Activated CD4-positive, alpha-beta memory T cell treated with anti-CD3 and anti-CD28 coated beads for 36 hours (primary cell): ENCODE measurements around the gene TTYH1. TPM values are rescaled to one million over a fixed set of nuclear protein-coding genes. Genes with fewer than 3 reads are reported as not detected.

Experiments
- CTCF ChIA-PET: fragments of 350-600 bp; sonication (Branson Sonifier 250); formaldehyde crosslinking; loops from one replicate; lab custom pipeline; 2021; ENCODE audit warnings: antibody characterized with exemption, inconsistent platforms; lab: Charles Lee
- POLR2A ChIA-PET: fragments of 350-600 bp; sonication (Branson Sonifier 250); formaldehyde crosslinking; loops from one replicate; lab custom pipeline; 2021; ENCODE audit warnings: antibody characterized with exemption; lab: Charles Lee
- DNase-seq: peaks from one replicate; pipeline ENCODE4 v3.0.0-alpha.2; 2020
- H3K27ac Mint-ChIP-seq: one replicate; pipeline ENCODE4 v1.8.0; 2021; ENCODE audit warnings: mixed read lengths
- H3K27me3 Mint-ChIP-seq: one replicate; pipeline ENCODE4 v1.8.0; 2021; ENCODE audit warnings: mixed read lengths
- H3K36me3 Mint-ChIP-seq: one replicate; pipeline ENCODE4 v1.8.0; 2021; ENCODE audit warnings: mixed read lengths
- H3K4me1 Mint-ChIP-seq: one replicate; pipeline ENCODE4 v1.8.0; 2021; ENCODE audit warnings: low read depth, mixed read lengths
- H3K4me3 Mint-ChIP-seq: one replicate; pipeline ENCODE4 v1.8.0; 2021; ENCODE audit warnings: mild to moderate bottlenecking, mixed read lengths
- H3K9me3 Mint-ChIP-seq: one replicate; pipeline ENCODE4 v1.8.0; 2021; ENCODE audit warnings: mixed read lengths
- intact Hi-C: fragments of 100-400 bp; cut with micrococcal nuclease; formaldehyde crosslinking; loops from one replicate; pipeline ENCODE4 v1.15.1; 2023
- total RNA-seq, 2 experiments: library from RNA; stranded (reverse); gene quantifications; one replicate each; pipeline ENCODE4 v1.2.3, GENCODE V29; 2021

The TTYH1 gene
- total RNA-seq, 2 experiments from 2014 or later = not detected

- H3K27me3 Mint-ChIP-seq = peaks cover 30% of the 10 kb centered on the region
Observed at GRCh38 chr19:54426291-54426931, 11.1 kb downstream of the TTYH1 start.

GRCh38 chr19:54427586-54427985 lies 12.3 kb downstream of the TTYH1 start:
- Mint-ChIP-seq H3K36me3 (no peaks in the 10 kb centered on the region), H3K9me3 (no peaks in the 10 kb centered on the region), H3K4me3 (no peak overlapping the region), H3K27me3 (peaks cover 30% of the 10 kb centered on the region), H3K27ac (no peak overlapping the region), H3K4me1 (peaks cover 2% of the 10 kb centered on the region)
- intact Hi-C loops = no loop called here
- ChIA-PET POLR2A (interaction anchor here (0.9 to 1.5 kb wide), 2 partner anchors 13 to 21 kb away, joined by 4 read pairs; partner anchors contain the start of gene LENG8), CTCF (no interaction called here)
- DNase-seq = no peak

More at GRCh38 chr19:54426291-54426931, 11.1 kb downstream of the TTYH1 start:
- H3K9me3 Mint-ChIP-seq = no peaks in the 10 kb centered on the region
- H3K36me3 Mint-ChIP-seq = no peaks in the 10 kb centered on the region
- no peak overlapping the region for H3K4me3 Mint-ChIP-seq
- POLR2A ChIA-PET = no interaction called here
- intact Hi-C loops = no loop called here
- no peak for DNase-seq
- no peak overlapping the region for H3K27ac Mint-ChIP-seq
- CTCF ChIA-PET = interaction anchor here (1.0 kb wide), 1 partner anchor 113 kb away, joined by 3 read pairs; the partner anchor contains the start of gene LILRA5
- H3K4me1 Mint-ChIP-seq = peaks cover 2% of the 10 kb centered on the region

- POLR2A ChIA-PET = interaction anchor here (0.9 to 1.5 kb wide), 2 partner anchors 12 to 20 kb away, joined by 4 read pairs; partner anchors contain the start of gene LENG8
- Mint-ChIP-seq H3K9me3 (no peaks in the 10 kb centered on the region), H3K4me3 (no peak overlapping the region), H3K36me3 (no peaks in the 10 kb centered on the region), H3K27ac (no peak overlapping the region), H3K27me3 (peaks cover 27% of the 10 kb centered on the region), H3K4me1 (peaks cover 2% of the 10 kb centered on the region)
- CTCF ChIA-PET = interaction anchor here (0.6 kb wide), 1 partner anchor 15 kb away, joined by 3 read pairs; no protein-coding TSS in a partner anchor
- no peak for DNase-seq
- intact Hi-C loops = no loop called here
Observed at GRCh38 chr19:54428323-54429175, 13.3 kb downstream of the TTYH1 start.

DNA sequence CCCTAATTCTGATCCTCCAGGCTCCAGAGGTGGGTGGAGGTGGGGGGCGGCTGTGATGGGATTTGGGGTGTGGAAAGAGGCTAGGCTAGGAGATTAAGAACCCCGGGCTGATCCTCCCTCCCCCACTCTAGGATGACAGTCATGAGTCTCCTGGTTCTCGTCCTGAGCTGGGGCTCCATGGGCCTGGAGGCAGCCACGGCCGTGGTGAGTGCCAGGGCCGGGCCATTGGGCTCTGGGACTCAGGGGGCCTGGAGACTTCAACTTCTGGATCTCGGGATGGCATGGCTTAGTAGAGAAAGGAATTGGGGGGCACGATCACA lies 13.9 kb downstream of the TTYH1 start:
- Mint-ChIP-seq H3K36me3 (no peaks in the 10 kb centered on the region), H3K4me3 (no peak overlapping the region), H3K4me1 (peaks cover 4% of the 10 kb centered on the region), H3K9me3 (no peaks in the 10 kb centered on the region), H3K27me3 (peaks cover 25% of the 10 kb centered on the region), H3K27ac (no peak overlapping the region)
- ChIA-PET CTCF (no interaction called here), POLR2A (no interaction called here)
- intact Hi-C loops = no loop called here
- DNase-seq = no peak

DNA sequence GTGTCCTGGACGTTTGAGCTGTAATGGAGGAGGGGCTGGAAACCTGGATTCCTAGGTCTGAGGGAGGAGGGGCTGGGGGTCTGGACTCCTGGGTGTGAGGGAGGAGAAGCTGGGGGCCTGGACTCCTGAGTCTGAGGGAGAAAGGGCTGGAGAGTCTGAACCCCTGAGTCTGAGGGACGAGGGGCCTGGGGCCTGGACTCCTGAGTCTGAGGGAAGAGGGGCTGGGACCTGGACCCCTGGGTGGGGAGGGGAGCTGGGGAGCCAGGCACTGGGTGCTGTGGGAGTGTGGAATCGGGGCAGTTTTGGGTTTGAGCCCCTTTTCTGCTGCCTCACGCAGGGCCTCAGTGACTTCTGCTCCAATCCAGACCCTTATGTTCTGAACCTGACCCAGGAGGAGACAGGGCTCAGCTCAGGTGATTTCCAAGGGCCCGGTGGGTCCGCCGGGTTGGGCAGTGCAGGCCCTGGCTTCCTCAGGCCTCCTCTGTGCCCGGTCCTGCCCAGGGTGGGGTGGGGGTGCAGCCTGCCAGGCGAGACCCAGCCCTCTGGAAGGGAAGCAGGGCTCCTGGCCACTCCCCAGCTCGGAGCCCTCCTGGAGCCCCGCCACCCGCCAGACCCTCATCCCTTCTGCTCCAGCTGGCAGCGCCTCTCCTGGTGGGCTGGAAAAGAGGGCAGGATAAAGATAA lies 14.4 kb downstream of the TTYH1 start:
- intact Hi-C loops = no loop called here
- ChIA-PET POLR2A (no interaction called here), CTCF (no interaction called here)
- Mint-ChIP-seq H3K27ac (no peak overlapping the region), H3K4me1 (peaks cover 8% of the 10 kb centered on the region), H3K9me3 (no peaks in the 10 kb centered on the region), H3K4me3 (no peak overlapping the region), H3K36me3 (no peaks in the 10 kb centered on the region), H3K27me3 (peaks cover 20% of the 10 kb centered on the region)
- no peak for DNase-seq

DNA sequence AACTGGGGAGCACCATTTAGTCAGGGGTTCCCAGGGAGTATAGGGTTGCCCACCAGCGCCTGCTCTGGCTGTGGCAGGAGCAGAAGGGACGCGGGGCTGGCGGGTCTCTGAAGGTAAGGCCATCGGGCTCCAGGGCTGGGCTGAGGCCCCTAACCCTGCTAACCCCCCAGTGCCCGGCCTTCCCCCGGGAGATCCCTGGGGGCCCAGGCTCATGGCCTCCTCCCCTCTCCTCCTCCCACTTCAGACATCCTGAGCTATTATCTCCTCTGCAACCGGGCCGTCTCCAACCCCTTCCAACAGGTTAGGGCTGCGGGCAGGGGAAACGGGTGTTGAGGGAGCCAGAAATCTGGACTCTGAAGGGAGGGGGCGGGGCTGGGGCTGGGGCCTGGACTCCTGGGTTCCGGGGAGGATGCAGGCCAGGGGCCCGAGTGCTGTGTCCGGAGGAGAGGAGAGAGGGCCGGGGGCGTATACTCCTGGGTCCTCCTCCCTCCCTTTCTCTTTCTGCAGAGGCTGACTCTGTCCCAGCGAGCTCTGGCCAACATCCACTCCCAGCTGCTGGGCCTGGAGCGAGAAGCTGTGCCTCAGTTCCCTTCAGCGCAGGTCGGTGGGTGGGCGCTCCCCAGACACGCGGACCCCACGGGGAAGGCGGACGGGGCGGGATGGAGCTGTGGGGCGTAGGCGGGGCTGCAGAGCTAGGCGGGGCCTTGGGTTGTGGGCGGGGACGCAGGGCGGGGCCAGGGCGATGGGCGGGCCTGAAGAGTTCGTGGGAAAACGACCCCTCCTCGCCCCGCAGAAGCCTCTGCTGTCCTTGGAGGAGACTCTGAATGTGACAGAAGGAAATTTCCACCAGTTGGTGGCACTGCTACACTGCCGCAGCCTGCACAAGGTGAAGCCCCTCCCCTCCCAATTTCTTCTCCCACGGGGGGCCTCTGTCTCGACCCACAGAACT lies 15.3 kb downstream of the TTYH1 start:
- CTCF ChIA-PET = interaction anchor here (1.0 kb wide), 1 partner anchor 10 kb away, joined by 3 read pairs; no protein-coding TSS in a partner anchor
- intact Hi-C loops = no loop called here
- H3K27ac Mint-ChIP-seq = no peak overlapping the region

DNA sequence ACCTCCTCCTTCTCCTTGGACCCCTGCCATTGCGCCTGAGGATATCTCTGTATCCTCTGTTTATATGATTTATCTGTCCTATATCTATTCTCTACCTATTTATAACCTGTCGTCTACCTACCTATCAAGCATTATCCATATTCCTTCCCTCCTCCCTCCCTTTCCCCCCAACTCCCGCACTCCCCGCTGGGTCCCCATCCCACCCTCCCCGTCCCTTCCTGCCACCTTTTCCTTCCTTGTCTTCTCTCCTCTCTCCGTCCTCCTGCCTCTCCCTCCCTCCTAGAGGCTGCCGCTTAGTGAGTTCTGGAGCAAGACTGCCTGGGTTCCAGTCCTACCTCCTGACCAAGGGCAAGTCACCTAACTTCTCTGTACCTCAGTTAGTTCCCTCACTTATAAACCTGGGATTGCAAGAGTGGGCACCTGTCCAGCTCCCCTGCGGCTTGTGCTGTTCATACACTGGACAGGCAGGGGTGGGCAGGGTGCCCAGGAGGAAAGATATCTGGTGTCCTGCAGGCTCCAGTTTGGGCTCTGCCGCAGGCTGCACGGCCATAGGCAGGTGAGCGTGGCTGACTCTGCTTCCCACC lies 16.1 kb downstream of the TTYH1 start:
- no peaks in the 10 kb centered on the region for H3K9me3 Mint-ChIP-seq
- intact Hi-C loops = no loop called here
- no peak for DNase-seq
- H3K4me1 Mint-ChIP-seq = peaks cover 14% of the 10 kb centered on the region
- H3K4me3 Mint-ChIP-seq = peak overlapping the region; percentile 43
- H3K36me3 Mint-ChIP-seq = no peaks in the 10 kb centered on the region
- ChIA-PET CTCF (interaction anchor here (1.0 kb wide), 1 partner anchor 9 kb away, joined by 3 read pairs; no protein-coding TSS in a partner anchor), POLR2A (no interaction called here)
- H3K27ac Mint-ChIP-seq = no peak overlapping the region
- peaks cover 12% of the 10 kb centered on the region for H3K27me3 Mint-ChIP-seq

More for the DNA sequence above, 15.3 kb downstream of the TTYH1 start:
- no peaks in the 10 kb centered on the region for H3K9me3 Mint-ChIP-seq
- H3K4me1 Mint-ChIP-seq = peaks cover 14% of the 10 kb centered on the region
- H3K27me3 Mint-ChIP-seq = peaks cover 17% of the 10 kb centered on the region
- POLR2A ChIA-PET = no interaction called here
- peak; percentile 58 for DNase-seq
- H3K4me3 Mint-ChIP-seq = peak overlapping the region; percentile 43
- no peaks in the 10 kb centered on the region for H3K36me3 Mint-ChIP-seq

DNA sequence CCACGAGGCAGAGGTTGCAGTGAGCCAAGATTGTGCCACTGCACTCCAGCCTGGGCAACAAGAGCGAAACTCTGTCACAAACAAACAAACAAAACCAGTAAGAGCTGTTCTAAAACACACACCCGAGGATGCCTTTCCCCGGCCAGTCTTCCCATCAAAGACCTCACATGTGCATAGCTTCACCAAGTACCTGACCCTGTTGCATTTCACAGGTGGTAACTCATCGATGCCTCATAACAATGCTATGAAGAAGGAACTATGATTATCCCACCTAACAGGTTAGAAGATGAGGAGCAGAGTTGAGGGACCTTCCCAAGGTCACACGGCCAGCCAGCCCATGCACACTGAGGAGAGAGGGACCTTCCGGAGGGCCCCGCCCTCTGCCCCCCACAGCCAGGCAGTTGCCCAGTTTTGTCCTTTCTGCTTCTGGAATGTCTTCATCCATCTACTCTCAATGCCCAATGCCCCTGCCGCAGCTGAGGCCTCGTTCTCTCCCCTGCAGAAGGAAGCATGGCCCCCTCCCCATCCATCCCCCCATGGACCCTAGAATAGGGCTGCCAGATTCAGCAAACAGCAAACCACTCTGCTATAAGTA lies 17.0 kb downstream of the TTYH1 start:
- no peak overlapping the region for H3K27ac Mint-ChIP-seq
- no peaks in the 10 kb centered on the region for H3K9me3 Mint-ChIP-seq
- peaks cover 7% of the 10 kb centered on the region for H3K27me3 Mint-ChIP-seq
- intact Hi-C loops = no loop called here
- DNase-seq = no peak
- H3K4me3 Mint-ChIP-seq = no peak overlapping the region
- ChIA-PET CTCF (no interaction called here), POLR2A (interaction anchor here (1.9 kb wide), 1 partner anchor 17 kb away, joined by 5 read pairs; the partner anchor contains the start of gene LENG8)
- H3K36me3 Mint-ChIP-seq = no peaks in the 10 kb centered on the region
- H3K4me1 Mint-ChIP-seq = peaks cover 14% of the 10 kb centered on the region

DNA sequence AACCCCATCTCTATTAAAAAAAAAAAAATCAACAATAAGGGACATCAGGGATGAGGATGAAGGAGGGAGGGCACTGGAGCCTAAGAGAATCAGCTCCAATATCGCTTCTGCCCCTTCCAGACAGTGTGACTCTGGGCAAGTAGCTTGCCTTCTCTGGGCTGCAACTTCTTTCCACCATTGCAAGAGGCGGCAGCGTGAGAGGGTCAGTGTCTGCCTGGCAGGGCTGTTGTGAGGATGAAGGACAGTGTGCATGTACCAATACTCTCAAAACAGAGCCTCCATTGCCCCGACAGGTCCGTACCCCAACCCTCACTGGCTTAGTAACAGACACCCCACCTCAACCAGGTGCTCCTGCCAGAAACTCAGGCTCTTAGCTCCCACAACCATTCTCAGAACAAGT lies 18.4 kb downstream of the TTYH1 start:
- H3K36me3 Mint-ChIP-seq = no peaks in the 10 kb centered on the region
- intact Hi-C loops = no loop called here
- no peak overlapping the region for H3K4me3 Mint-ChIP-seq
- CTCF ChIA-PET = interaction anchor here (0.9 kb wide), 1 partner anchor 45 kb away, joined by 3 read pairs; no protein-coding TSS in a partner anchor
- no peak for DNase-seq
- no peaks in the 10 kb centered on the region for H3K9me3 Mint-ChIP-seq
- POLR2A ChIA-PET = interaction anchor here (1.9 kb wide), 1 partner anchor 15 kb away, joined by 5 read pairs; the partner anchor contains the start of gene LENG8
- H3K27me3 Mint-ChIP-seq = peaks cover 6% of the 10 kb centered on the region
- H3K4me1 Mint-ChIP-seq = peaks cover 14% of the 10 kb centered on the region
- no peak overlapping the region for H3K27ac Mint-ChIP-seq

- Mint-ChIP-seq H3K27ac (no peak overlapping the region), H3K9me3 (no peaks in the 10 kb centered on the region), H3K36me3 (no peaks in the 10 kb centered on the region), H3K4me3 (no peak overlapping the region), H3K4me1 (peaks cover 14% of the 10 kb centered on the region), H3K27me3 (peaks cover 2% of the 10 kb centered on the region)
- DNase-seq = no peak
- POLR2A ChIA-PET = interaction anchor here (1.9 kb wide), 1 partner anchor 15 kb away, joined by 5 read pairs; the partner anchor contains the start of gene LENG8
- intact Hi-C loops = no loop called here
- CTCF ChIA-PET = interaction anchor here (0.9 kb wide), 1 partner anchor 46 kb away, joined by 3 read pairs; no protein-coding TSS in a partner anchor
Observed at GRCh38 chr19:54434112-54434872, 19.0 kb downstream of the TTYH1 start.
